Suprapubic skin (tissue), 4 donors: ENCODE results near the gene CRYBG1.

Source experiments
- CTCF ChIP-seq, 2 donors: fragments of 200-600 bp in 1 of 2; fragments of 450-650 bp in 1 of 2; sonication (generic) in 1 of 2; IDR thresholded peaks; one replicate each; pipeline ENCODE4 v1.5.1; 2016 to 2019; ENCODE audit warnings: antibody characterized with exemption in 2 of 2, mild to moderate bottlenecking in 1 of 2, moderate library complexity in 1 of 2
- POLR2A ChIP-seq, 2 donors: fragments of 450-650 bp; IDR thresholded peaks; one replicate each; pipeline ENCODE4 v1.6.1; 2017; ENCODE audit warnings: antibody characterized with exemption in 2 of 2, mild to moderate bottlenecking in 2 of 2, moderate library complexity in 2 of 2
- POLR2AphosphoS5 ChIP-seq, 3 donors: sonication (generic); formaldehyde crosslinking; IDR thresholded peaks; one replicate each; pipeline ENCODE4 v1.6.1; 2017; ENCODE audit warnings: antibody characterized with exemption in 3 of 3

DNA sequence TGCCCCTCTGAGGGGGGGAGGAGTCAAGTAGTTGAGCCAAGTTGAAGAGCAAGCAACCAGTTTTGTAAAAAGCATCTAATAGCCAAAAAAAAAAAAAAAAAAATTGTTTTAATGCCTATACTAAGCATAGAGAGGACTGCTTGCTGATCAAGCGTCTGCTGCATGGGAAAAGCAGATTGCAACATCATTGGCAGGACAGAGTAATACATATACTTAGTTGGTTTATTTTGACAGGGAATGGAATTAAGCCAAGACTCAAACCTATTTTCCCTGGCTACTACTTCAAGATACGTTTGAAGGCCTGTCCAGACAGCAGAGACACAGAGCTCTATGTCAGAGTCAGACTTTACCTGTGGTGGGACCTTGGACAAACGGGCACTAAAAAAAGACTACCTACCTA is 148.3 kb downstream of the CRYBG1 start:
- TF ChIP-seq POLR2A (IDR thresholded peaks at IDR 0.05): no peak
- no peak for TF ChIP-seq CTCF (IDR thresholded peaks at IDR 0.05)
- TF ChIP-seq POLR2AphosphoS5 (IDR thresholded peaks at IDR 0.05): no peak
